Stimulated activated CD4-positive, alpha-beta T cell treated with anti-CD3 and anti-CD28 coated beads, Interleukin-2, amount 100 ng/mL, for 24 hours (primary cell): ENCODE measurements around the gene IPO4.

Experiments
- DNase-seq, 2 donors: peaks; one replicate each; pipeline ENCODE4 v3.0.0-alpha.2; 2020

Gene IPO4

DNA sequence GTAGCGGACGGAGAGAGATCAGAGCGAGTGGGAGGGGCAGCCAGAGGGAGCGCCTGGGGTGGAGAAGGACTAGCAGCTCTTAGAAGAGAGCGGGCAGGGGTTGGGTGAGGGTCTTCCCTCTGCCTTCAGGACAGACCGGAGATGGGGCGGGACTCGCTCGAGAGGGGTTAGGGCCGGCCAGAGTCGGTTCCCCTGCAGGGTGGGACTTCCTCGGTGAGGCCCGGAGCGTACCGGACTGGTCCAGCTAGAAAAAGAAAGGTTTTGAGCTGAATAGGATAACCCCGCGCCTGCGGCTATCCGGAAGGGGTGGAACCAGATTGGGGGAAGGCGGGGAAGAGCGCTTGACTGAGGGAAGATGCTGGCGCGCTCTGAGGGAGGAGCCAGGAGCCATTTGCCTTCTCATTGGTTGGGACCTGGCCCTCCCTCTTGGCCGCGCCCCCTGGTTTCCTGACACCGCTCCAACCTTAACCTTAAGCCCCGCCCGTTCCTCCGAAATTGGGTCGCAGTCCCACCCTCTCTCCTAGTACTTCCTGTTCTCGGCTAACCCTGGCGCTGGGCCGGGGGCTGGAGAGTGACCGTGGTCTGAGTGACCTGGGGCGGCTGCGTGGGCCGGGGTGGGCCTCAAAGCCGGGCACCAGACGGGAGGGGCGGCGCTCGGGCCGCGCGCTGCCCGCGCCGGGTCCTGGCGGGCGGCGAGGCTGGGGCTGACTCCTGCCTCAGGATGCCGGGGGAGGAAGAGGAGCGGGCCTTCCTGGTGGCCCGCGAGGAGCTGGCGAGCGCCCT is 41.4 kb downstream of the IPO4 start, which contains the start of gene RNF31:
Gene RNF31, plus strand, starts transcription at position 521 of the 783 bp plus-strand sequence. Its CDS starts 201 bp downstream, at position 722.
- peak; percentile 98 for DNase-seq

DNA sequence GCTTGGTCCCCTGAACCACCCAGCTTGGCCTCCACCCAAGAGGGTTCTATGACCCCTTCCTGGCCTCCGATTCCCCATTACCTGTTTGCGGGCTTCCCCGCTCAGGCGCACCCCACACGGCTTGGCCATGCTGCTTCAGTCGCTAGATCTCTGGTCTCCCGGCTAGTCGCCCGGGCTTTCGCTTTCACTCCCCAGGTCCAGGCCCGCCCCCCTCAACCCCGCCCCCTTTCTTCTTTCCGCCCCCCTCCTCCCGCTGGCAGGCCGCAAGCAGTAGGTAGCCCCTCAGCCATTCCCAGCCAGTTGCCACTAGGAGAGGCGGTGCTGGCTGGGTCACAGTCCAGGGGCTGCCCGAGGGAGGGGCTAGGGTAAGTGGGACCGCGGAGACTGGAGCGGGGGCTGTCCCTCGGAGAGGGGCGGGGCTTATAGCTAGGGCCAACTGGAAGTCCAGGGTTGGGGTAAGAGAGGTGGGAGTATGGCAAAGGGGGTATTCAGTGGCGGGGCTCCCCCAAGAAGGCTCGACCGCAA is 42.1 kb downstream of the IPO4 start, which contains the start of gene PSME2:
Gene PSME2, minus strand, starts transcription at position 158 of the 525 bp plus-strand sequence. Its CDS starts 29 bp downstream, at position 129.
- DNase-seq: peak; percentile 89 to 93

DNA sequence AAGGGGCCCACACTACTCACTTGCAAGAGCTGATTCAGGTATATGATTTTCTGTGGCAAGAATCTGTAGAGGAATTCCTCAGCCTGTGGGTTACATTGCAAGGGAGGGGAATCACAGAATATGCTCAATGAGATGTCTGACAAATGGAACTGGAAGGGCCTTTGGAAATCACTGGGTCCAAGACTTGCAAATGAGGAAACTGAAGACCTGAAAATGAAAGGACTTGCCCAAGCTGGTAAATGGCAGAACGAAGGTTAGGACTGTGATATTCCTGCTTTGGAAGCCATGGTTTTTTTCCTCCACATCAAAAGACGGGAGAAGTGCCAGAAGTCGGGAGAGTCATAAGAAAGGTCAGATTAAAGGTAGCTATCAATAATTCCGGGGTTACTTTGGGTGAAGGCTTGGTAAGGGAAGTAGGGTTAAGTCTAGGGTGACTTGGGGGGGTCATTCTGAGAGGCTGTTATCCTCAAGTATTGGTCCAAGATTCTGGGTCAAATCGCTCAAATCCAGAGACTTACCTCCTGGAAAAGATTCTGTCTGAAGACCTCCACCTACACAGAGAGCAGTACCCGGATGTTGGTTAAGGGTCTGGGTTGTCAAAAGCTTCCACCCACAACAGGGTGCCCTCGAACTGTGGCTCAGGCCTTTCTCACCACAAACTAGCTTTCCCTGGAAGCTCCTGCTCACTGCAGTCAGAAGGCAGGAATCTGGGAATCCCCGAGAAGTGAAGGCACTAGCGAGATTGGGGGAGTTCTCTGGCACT is 42.7 kb downstream of the IPO4 start:
- DNase-seq: peak in 1 of 2 donors; percentile 14

DNA sequence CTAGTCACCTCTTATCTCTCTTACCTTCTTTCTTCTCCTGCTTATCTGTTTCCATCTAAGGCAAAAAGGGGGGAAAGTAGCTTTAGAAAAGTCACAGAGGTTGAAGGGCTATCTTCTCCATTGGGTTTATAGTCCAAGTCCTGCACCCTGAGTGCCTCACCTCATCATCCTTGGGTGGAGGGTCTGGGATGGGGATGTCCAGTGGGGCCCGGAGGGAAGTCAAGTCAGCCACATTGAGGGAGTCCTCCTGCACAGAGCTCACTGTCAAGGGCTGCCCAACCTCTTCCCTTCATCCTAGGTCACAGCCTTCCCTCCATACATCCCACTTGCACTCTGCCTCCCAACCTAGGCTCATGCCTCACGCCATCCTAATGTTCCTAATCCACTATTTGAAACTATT is 43.4 kb downstream of the IPO4 start:
- DNase-seq: no peak

DNA sequence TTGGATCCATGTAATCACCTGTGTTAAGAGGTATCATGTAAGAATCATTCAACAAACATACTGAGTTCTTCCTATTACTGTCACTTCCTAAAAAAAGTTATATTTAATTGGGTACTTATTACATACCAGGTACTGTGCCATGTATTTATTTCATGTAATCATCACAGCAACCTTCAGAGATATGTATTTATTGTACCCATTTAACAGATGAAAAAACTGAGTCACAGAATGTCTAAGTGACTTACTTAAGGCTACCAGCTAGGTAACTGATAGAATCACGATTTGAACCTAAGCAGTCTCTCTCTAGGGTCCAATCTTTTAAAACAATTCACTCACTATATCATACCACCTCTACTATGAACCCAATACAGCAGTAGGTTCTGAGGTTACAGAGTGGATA is 44.2 kb downstream of the IPO4 start:
- DNase-seq: no peak

DNA sequence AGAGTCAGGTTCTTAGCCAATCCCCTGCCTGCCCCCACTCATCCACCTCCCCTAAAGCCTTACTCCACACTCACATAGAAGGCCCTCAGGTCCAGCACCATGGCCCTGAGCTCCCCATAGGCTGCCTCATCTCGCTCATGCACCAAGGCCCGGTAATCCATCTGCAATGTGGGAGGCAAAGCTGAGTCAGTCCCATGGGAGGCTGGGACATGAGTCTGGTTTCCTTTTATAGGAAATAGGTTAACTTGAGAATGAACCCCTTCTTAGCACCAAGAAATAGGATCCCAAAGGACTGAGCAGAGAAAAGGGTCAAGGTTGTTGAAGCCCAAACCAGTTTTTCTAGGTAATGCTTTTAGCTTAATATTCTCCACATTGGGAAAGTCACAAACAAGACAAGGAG is 45.1 kb downstream of the IPO4 start:
- DNase-seq: no peak

DNA sequence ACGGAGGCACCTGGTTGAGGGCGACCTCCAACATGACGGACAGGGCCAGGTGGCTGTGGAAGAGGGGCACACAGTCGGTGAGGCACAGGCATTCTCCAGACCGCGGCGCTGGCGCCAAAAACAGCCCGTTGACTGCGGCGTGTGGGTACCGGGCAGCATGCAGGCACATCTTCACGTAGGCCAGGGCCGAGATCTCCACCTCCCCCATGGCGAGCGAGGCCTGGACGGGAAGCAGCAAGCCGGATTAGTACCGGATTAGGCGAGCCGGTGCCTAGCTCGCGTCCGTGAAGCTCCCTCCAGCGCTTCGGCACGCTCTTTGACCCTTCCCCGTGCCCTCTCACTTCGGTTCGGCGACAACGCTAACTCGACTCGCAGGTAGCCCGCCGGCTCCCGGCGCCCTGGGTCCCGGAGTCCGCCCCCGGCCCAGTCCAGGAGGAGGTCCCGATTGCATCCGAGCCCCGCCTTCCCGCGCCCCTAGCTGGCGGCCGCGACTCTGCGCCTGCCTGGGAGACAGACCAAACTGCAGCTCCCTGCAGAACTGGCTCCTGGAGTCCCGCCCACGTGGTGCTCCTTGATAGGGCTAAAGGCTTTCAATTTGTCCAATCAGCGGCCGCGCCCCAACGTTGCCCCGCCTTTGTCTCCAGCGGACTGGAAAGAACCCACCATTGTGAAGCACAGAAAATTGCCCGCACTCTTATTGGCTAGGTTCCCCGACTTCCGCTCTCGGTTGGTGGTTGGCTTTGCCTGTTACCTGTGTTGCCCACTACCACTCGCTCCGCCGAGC is 47.3 kb downstream of the IPO4 start, which contains the start of gene EMC9:
Gene EMC9, minus strand, starts transcription at position 495 of the 784 bp plus-strand sequence. Its CDS starts 287 bp downstream, at position 208.
- DNase-seq: peak; percentile 100

DNA sequence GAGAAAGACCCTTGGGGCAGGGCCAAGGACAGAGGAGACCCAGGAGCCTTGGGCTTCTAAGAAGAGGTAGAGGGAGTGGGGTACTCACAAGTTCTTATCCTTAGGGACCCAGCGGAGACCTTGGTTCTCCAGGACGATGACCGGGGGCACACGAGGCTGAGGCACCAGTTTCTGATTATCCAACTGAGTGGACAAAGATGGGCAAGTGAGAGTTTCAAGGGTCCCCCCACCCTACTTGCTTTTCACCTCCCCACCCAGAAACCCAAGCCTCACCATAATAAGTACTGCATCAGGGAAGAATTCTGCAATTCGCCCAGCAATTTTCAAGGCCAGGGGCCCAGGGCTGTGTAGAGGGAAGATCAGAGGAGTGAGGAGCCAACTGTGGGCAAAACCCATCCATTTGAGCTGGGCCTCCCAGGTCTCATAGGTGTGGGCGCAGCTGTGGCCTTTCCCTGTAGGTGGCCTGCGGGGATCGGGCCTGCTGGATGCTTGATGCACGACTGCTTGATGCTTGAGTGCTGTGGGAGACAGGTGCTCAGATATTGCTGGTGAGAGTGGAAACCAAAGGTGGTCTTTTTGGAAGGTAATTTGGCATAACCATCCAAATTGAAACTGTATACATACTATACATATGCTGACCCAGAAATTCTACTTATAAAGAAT is 49.2 kb downstream of the IPO4 start:
- peak in 1 of 2 donors; percentile 45 for DNase-seq

DNA sequence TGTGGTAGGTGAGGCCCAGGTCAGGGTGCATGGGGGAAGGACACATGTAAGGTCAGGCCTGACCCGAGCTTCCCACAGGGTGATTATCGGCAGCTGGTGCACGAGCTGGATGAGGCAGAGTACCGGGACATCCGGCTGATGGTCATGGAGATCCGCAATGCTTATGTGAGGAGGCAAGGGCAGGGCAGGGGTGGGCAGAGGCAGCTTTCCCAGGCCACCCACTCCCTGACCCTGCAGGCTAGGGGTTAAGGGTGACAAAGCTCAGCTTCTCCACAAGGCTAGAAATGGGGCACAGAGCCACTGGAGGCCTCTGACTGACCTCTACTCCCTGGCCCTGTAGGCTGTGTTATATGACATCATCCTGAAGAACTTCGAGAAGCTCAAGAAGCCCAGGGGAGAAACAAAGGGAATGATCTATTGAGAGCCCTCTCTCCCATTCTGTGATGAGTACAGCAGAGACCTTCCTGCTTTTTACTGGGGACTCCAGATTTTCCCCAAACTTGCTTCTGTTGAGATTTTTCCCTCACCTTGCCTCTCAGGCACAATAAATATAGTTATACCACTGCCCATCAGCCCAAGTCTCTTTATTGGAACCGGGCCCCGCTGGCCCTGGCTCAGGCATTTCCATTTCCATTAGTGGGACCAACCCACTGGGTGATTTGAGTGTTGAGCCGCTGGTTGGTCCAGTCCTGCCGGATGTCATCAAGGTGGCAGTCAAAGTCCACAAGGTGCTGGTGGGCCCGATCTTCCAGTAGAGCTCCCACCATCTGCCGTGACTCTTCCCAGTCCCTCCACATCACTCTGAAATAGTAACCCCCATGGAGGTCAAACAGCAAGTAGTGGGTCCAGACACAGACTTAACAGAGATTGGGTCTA is 50.0 kb downstream of the IPO4 start:
- DNase-seq: no peak

DNA sequence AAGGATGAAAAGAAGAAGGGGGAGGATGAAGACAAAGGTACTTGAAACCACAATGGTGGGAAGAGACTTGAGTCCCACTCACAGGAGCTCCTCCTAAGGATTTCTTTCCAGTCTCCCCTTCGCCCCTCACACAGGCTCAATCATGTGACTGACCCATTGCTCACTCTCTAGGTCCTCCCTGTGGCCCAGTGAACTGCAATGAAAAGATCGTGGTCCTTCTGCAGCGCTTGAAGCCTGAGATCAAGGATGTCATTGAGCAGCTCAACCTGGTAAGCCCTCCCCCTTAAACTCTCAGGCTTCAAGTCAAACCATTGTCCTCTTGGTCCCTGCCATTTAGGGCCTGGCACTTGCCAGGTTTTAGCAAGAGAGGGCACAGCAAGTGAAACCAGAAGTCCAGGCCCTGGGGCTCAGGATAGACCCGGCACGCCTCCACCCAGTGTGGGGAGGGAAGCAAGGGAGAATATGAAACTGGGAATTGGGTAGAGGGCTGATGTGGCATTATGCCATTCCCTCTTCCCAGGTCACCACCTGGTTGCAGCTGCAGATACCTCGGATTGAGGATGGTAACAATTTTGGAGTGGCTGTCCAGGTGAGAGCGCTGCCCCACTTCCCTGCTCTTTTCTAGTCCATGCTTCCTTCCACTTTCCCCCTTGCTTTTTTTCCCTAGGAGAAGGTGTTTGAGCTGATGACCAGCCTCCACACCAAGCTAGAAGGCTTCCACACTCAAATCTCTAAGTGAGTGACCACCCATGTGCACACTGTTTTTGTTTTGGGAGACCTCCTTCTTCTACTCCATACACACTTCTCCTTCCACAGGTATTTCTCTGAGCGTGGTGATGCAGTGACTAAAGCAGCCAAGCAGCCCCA is 50.9 kb downstream of the IPO4 start:
- no peak for DNase-seq

DNA sequence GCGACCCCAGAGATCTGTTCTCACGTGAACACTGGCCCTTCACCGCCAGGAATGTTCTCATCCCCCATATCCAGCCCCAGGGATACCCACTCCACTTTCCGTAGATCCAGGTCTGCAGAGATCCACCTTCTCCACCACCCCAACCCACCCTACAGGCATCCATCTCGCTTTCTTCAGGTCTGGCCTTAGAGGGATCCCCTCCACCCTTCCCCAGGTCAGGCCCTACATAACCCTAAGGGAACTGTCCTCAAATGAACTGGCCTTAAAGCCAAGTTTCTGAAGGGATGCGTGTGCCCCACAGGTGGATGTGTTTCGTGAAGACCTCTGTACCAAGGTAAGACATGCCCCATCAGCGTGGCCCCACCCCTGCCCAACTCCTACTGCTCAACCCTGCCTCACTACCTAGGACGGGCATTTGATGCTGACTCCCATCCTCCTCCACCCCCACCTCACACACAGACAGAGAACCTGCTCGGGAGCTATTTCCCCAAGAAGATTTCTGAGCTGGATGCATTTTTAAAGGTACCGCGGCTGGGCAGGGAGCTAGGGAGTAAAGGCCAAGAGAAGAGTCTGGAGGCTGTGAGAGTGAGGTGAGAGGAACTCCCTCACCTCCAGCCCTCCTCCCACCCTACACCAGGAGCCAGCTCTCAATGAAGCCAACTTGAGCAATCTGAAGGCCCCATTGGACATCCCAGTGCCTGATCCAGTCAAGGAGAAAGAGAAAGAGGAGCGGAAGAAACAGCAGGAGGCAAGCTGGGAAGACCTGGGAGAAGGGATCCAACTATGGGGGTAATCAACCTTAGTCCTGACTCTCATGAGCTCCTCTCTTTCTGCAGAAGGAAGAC is 51.7 kb downstream of the IPO4 start:
- peak in 1 of 2 donors; percentile 34 for DNase-seq

DNA sequence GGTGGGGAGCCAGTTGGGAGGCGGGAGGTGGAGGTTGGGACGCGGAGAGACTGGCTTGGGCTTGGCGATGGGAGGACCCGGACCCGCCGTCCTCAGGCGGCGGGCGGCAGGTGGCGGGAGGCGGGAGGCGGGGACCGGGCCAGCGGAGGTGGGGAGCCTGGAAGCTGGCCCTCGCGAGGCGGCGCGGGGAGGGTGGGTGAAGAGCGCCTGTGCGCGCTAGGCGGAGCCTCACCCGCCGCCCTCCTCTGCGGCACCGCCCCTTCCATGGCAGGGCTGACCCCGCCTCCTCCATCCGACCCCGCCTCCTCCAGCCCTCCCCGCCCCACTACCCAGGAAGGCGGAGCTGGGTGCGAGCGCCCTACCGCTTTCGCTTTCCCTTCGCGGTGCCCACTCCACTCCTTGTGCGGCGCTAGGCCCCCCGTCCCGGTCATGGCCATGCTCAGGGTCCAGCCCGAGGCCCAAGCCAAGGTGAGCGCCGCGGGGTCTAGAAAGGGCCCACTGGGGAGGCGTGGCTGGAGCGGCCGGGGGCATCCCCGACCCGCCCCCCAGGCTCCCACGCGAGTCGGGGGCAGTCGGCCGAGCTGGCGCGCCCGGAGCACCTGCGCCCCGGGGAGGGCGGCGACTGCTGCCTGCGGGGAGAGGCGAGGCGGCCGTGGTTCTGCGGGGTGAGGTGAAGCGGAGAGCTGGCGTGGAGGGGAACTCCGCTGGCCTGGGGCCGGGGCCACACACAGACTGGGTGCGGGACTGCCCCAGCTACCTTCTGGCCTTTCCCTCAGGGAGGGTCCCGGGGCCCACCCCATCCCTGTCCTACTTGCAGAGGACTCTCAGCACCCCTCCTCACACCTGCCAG is 52.6 kb downstream of the IPO4 start, which contains the start of gene PSME1:
Gene PSME1, plus strand, starts transcription at position 361 of the 850 bp plus-strand sequence. Its CDS starts 69 bp downstream, at position 430.
- peak; percentile 94 to 95 for DNase-seq

DNA sequence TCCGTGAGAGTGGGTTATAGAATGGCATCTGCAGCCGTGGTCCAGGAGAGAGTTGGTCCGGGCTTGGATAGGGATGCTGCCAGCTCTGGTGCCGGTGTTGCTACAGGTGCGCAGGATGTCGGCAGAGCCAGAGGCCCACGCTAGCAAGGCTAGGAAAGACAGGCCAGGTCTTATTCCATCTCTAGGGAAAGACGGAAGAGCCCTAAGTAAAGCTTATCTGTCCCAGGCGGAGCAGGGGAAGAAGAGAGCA is 53.1 kb downstream of the IPO4 start:
- DNase-seq: no peak

DNA sequence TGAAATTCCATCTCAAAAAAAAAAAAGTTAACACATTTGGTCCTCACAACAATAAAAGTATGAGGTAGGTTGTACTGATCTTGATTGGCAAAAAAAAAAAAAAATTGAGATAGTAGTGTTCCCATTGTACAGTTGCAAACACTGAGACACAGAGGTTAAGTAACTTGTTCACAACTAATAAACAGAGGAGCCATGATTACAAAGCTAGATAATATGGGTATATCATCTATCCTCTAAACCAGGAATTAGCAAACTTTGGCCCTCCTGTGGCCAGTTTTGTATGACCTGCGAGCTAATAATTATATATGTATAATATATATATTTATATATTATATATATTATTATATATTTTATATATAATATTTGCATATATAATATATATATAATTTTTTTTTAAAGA is 54.9 kb downstream of the IPO4 start:
- no peak for DNase-seq

DNA sequence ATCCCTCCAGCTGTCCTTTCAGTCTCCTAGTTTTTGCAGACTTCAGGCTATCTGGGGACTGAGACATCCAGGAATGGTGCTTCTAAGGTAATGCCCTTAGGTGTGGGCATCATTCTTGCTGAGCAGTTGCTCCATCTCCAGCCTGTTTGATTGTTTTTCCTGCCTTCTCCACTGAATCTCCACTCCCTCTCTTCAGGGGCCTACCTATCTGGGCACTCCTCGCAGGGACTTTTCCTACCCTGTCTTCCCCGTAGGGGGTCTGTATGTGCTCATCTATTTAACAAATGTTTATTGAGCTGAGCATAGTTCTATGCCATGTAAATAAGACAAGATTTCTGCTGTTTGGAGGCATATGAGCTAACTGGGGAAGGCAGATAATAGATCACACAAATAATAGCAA is 55.6 kb downstream of the IPO4 start:
- no peak for DNase-seq

DNA sequence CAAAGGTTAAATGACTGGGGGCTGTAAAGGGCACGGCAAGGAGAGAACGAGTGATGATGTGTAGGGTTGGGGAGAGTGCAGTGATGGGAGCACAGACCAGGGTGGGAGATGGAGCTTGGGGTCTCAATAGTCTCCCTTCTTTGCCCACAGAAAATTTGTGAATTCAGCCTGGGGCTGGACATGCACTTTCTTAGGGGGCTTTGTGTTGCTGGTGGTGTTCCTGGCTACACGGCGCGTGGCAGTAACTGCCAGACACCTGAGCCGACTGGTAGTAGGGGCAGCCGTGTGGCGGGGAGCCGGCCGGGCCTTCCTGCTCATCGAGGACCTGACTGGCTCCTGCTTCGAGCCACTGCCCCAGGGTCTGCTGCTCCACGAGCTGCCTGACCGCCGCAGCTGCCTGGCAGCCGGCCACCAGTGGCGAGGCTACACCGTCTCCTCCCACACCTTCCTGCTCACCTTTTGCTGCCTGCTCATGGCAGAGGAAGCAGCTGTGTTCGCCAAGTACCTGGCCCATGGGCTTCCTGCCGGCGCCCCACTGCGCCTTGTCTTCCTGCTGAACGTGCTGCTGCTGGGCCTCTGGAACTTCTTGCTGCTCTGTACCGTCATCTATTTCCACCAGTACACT is 56.4 kb downstream of the IPO4 start:
- DNase-seq: peak in 1 of 2 donors; percentile 27

DNA sequence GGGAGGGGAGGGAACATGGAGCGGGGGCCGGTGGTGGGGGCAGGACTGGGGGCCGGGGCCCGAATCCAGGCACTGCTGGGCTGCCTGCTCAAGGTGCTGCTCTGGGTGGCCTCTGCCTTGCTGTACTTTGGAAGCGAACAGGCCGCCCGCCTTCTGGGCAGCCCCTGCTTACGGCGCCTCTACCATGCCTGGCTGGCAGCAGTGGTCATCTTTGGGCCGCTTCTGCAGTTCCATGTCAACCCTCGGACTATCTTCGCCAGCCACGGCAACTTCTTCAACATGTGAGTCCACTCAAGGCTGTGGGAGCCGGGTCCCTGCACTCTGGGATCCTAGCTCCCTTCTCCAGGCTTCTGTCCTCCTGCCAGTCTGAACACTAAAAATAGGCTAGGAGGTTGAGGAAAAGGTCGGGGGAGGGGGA is 57.1 kb downstream of the IPO4 start:
- DNase-seq: no peak
